HG02943 (cell line): Measurements from ENCODE around the gene HIPK2.

Experiments
- ATAC-seq: cut with Tn5 transposase; IDR thresholded peaks from one replicate; pipeline ENCODE4 v1.9.1; 2021; ENCODE audit warnings: mild to moderate bottlenecking, low read depth, moderate library complexity; ENCODE audit not compliant: unreplicated experiment

HIPK2 gene

GRCh38 chr7:139576179-139576973 is 201.4 kb downstream of the HIPK2 start:
- ATAC-seq, result no peak

- ATAC-seq, result no peak
Observed at GRCh38 chr7:139575338-139575680, 202.5 kb downstream of the HIPK2 start.

- no peak for ATAC-seq
Observed at GRCh38 chr7:139574618-139575337, 203.0 kb downstream of the HIPK2 start.

- ATAC-seq, result no peak
Observed at GRCh38 chr7:139573871-139574270, 203.9 kb downstream of the HIPK2 start.

DNA sequence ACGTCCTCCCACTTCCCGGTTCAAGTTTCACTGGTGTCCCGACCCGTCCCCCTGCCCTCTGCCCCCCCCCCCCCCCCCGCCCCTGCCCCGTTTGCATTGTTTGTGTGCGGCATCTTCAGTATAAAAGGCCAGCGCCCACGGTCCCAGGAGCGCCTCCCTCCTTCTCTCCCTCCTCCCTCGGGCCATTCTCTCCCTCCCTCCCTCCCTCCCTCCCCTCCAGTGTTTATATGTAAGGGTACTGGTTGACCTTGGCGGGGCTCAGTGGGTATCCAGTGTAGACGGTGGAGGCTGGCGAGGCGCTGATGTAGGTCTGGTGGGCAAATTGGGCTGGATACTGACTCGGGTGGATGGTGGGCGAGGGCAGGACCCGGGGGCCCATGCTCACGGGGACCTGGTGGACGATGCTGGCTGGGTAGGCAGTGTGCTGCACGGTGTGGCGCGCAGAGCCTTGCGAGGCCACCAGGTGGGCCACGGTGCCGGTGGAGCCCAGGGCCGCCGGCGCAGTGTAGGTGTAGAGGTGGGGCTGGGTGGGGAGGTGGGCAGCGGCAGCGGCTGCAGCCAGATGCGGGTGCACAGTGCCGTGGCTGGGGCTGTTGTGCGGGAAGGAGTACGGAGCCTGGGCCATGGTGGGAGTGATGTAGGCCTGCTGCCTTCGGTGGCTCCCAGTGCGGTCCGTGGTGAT is 205.0 kb downstream of the HIPK2 start:
- ATAC-seq, result no peak

DNA sequence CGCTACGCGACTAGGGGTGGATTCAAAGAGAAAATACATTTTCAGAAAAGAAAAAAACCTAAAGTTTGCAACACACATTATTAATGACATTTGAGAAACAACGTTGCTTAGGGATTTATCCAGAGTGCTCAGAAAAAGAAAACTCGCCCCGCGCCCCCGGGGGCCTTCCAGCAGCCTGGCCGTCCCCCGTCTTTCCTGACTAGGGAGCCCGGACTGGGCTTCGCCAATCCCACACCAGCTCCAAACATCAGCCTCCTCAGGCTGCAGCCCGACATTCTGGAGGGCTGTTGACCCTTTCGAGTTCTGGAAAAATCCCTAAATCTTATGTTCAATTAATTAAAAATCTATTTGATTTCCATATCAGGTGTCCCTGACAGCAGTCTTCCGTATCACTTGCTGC is 205.7 kb downstream of the HIPK2 start:
- ATAC-seq, result no peak

GRCh38 chr7:139571651-139572050 is 206.1 kb downstream of the HIPK2 start:
- no peak for ATAC-seq

- no peak for ATAC-seq
Observed at GRCh38 chr7:139571190-139571589, 206.6 kb downstream of the HIPK2 start.

GRCh38 chr7:139570626-139571025 is 207.2 kb downstream of the HIPK2 start:
- no peak for ATAC-seq

GRCh38 chr7:139570119-139570518 is 207.7 kb downstream of the HIPK2 start:
- no peak for ATAC-seq

GRCh38 chr7:139568813-139569490 is 208.8 kb downstream of the HIPK2 start:
- no peak for ATAC-seq

GRCh38 chr7:139568346-139568675 is 209.5 kb downstream of the HIPK2 start:
- ATAC-seq, result no peak

- ATAC-seq, result no peak
Observed at GRCh38 chr7:139567647-139568345, 210.0 kb downstream of the HIPK2 start.

- no peak for ATAC-seq
Observed at GRCh38 chr7:139566736-139567646, 210.8 kb downstream of the HIPK2 start.

- no peak for ATAC-seq
Observed at GRCh38 chr7:139566075-139566474, 211.7 kb downstream of the HIPK2 start.

GRCh38 chr7:139563856-139564255 is 213.9 kb downstream of the HIPK2 start:
- ATAC-seq, result no peak

- no peak for ATAC-seq
Observed at GRCh38 chr7:139562961-139563565, 214.7 kb downstream of the HIPK2 start.

DNA sequence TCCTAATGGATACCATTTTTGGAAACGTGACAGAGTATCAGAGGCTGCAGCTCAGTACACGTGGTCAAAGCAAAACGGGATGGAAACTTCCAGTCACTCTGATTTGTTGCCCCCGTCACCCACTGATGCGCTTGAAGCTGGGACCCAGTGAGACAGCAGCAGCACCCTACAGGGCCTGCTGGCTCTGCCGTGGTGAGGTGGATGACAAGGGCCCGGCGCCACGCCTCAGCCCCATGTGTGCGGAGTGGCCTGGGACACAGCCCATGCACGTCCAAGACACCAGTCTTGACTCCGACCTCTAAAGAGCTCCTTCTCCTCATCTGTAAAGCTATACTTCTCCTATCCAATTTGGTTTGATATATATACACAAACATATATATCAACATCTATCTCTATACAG is 215.3 kb downstream of the HIPK2 start:
- no peak for ATAC-seq

DNA sequence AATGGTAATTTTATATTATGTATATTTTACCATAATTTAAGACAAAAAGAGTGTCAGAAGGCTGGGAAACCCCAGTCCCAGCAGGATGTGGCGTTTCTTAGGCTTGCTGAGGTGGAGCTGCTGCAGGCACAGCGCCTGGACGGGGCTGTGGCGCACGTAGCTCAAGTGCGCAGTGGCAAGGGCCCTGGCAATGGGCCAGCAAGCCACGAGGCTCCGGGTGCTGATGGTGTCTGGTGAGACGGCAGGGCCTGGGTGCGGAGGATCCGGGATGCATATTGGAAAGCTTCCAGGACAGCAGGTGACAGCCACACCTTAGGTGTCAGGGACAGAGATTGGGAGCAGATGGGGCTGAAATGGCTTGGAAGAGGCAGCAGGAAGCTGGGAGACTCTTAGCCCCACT is 217.1 kb downstream of the HIPK2 start:
- ATAC-seq, result no peak
